ENCODE measurements around the gene DDT.
"Not testable (repeated sequence)": the region's sequence is repeated elsewhere in the genome, so short reads cannot be mapped to it uniquely, and the experiment has no call there.

DDT gene

DNA sequence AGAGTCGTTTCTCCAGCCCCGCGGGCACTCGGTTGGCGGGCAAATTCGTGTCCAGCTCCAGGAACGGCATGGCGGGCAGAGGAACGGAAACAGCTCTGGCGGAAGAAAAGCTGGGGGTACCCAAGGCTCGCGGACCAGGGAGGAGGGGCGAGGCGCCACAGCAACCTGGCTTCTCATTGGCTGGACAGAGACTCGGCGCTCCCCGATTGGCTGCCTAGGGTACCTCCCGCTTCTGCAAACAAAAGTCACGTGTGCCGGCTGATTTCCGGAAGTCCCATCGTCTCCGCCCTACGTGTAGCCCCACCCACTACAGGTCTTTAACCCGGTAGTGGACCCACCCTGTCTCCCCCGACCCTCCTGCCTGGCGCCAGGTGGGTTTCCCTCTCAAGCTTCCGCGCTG is at the start of gene DDT:
DDT (minus strand) TSS at position 97 of the 400 bp plus-strand sequence; CDS start at position 70, 27 bp downstream.
- not testable (repeated sequence) for H3K27ac Mint-ChIP-seq; H3K9me3 Mint-ChIP-seq; H3K4me3 Mint-ChIP-seq; H3K27me3 Mint-ChIP-seq (ENCODE audit: low read depth)
- peaks cover 18% of the 10 kb centered on the region for H3K36me3 Mint-ChIP-seq (ENCODE audit: low read depth)
- peaks cover 20% of the 10 kb centered on the region for H3K4me1 Mint-ChIP-seq (ENCODE audit: low read depth)

DNA sequence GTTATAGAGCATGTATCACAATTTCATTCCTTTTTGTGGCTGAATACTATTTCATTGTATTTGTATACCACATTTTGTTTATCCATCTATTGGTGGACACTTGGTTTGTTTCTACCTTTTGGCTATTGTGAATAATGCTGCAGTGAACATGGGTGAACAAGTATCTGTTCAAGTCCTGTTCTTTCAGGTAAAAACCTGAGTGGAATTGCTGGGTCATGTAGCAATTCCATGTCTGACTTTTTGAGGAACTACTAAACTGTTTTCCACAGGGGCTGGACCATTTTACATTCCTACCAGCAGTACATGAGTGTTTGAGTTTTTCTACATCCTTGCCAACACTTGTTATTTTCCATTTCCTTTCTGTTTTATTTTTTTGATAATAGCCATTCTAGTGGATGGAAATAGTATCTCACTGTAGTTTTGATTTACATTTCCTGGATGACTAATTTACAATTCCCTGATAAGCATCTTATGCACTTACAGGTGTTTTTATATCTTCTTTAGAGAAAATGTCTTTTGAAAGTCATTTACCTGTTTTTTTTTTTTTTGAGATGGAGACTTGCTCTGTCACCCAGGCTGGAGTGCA is 49.1 kb upstream of the DDT start:
- no peak overlapping the region for H3K4me3 Mint-ChIP-seq
- peaks cover 30% of the 10 kb centered on the region for H3K4me1 Mint-ChIP-seq (ENCODE audit: low read depth)
- H3K27me3 Mint-ChIP-seq (ENCODE audit: low read depth), result no peaks in the 10 kb centered on the region
- no peaks in the 10 kb centered on the region for H3K9me3 Mint-ChIP-seq
- H3K27ac Mint-ChIP-seq, result no peak overlapping the region
- H3K36me3 Mint-ChIP-seq (ENCODE audit: low read depth), result peaks cover 28% of the 10 kb centered on the region

DNA sequence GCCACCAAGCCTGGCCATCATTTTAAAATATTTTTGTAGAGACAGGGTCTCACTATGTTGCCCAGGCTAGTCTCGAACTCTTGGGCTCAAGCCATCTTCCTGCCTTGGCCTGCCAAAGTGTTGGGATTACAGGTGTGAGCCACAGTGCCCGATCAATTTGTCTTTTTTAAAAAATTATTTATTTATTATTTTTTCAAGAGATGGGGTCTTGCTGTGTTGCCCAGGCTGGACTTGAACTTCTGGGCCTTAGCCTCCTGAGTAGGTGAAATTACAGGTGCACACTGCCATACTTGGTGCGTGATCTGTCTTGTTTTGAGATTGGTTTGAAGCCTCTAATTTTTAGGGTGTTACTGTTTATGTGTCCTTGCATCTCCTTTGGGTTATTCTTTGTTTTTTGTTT is 47.1 kb upstream of the DDT start:
- Mint-ChIP-seq H3K4me1 (ENCODE audit: low read depth) (peaks cover 27% of the 10 kb centered on the region), H3K27me3 (ENCODE audit: low read depth) (no peaks in the 10 kb centered on the region), H3K27ac (no peak overlapping the region), H3K9me3 (no peaks in the 10 kb centered on the region), H3K4me3 (no peak overlapping the region), H3K36me3 (ENCODE audit: low read depth) (peaks cover 25% of the 10 kb centered on the region)

DNA sequence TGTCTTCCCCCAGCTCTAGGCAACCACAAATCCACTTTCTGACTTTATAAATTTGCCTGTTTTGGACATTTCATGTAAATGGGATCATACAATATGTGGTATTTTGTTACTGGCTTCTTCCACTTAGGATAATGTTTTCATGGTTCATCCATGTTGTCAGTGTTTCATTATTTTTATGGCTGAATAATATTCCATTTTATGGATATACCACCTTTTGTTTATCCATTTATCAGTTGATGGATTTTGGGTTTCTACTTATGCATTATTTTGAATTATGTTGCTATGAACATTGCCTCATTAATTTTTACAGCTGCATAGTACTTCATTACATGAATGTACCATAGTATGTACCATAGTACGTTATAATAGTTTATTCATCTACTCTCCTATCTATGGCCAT is 41.9 kb upstream of the DDT start:
- Mint-ChIP-seq H3K36me3 (ENCODE audit: low read depth) (peaks cover 13% of the 10 kb centered on the region), H3K27ac (no peak overlapping the region), H3K27me3 (ENCODE audit: low read depth) (no peaks in the 10 kb centered on the region), H3K4me1 (ENCODE audit: low read depth) (peaks cover 24% of the 10 kb centered on the region), H3K4me3 (no peak overlapping the region), H3K9me3 (no peaks in the 10 kb centered on the region)

DNA sequence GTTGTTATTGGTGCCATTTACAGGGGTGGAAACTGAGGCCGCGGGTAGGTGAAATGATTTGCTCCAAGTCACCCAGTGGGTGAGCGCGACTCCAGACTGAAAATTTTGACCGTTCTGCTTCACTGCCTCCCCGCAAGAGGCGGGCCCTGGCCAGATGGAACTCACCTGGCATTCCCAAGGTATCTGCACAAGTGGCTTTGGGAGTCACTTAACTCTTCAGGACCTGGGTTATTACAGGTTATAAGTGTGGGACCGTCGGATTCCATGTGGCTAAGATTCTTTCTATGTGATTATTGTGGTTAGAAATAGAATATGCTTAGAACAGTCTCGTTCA is 37.5 kb upstream of the DDT start:
- Mint-ChIP-seq H3K27ac (peak overlapping the region; percentile 97), H3K9me3 (no peaks in the 10 kb centered on the region), H3K4me3 (peak overlapping the region; percentile 97), H3K4me1 (ENCODE audit: low read depth) (peaks cover 28% of the 10 kb centered on the region), H3K27me3 (ENCODE audit: low read depth) (no peaks in the 10 kb centered on the region), H3K36me3 (ENCODE audit: low read depth) (peaks cover 6% of the 10 kb centered on the region)

DNA sequence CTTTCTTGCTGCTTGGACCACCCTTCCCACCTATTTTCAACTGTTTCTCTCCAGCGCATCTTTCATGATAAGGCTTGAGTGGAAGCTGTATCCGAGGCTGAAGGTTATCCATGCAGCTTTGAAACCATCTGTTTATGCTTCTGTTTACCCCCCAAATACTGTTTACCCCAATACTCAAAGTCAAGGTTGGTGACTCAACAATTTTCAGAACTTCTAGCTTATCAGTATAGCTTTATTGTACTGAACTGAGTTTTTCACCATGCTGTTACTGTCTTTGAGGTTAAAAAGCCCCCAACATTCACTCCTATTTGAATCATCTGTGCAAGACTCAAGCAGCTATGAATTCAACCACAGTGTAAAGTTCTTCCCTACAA is 35.8 kb upstream of the DDT start:
- H3K27ac Mint-ChIP-seq, result peak overlapping the region; percentile 61
- H3K9me3 Mint-ChIP-seq, result no peaks in the 10 kb centered on the region
- peak overlapping the region; percentile 20 for H3K4me3 Mint-ChIP-seq
- H3K36me3 Mint-ChIP-seq (ENCODE audit: low read depth), result peaks cover 3% of the 10 kb centered on the region
- peaks cover 24% of the 10 kb centered on the region for H3K4me1 Mint-ChIP-seq (ENCODE audit: low read depth)
- H3K27me3 Mint-ChIP-seq (ENCODE audit: low read depth), result no peaks in the 10 kb centered on the region

DNA sequence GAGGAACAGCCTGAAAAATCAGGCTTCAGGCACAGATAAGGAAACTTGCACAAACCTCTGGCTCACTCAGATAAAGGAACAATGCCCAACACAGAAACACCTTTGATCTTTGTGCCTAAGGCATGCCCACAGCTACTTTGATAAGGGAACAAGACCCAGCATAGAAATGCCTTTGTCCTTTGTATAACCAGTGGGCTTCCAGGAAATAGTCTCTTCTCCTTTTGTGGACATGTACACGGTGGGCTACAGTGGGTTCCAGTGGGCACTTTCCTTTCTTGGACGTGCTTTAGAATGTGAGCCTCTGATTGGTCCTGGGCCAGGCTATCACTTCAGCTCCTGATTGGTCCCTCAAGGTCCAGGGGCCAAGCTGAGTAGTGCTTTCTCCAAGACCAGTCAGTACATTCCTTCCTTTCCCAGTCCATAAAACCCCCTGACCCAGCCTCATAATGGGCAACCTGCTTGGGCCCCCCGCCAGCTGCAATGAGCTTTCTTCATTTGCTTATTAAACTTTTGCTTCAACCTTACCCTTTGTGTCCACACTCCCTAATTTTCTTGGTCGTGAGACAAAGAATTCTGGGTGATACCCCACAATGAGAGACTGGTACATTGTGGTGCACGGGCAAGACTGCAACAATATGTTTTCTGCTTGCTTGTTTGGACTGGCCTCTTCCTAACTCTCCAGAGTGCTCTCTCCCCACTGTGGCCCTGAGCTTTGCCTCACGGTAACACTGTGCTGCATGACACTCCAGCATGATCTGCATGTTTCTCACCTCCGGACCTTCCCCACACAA is 35.2 kb upstream of the DDT start:
- Mint-ChIP-seq H3K4me1 (ENCODE audit: low read depth) (peaks cover 22% of the 10 kb centered on the region), H3K36me3 (ENCODE audit: low read depth) (peaks cover 3% of the 10 kb centered on the region), H3K27ac (no peak overlapping the region), H3K27me3 (ENCODE audit: low read depth) (no peaks in the 10 kb centered on the region), H3K4me3 (no peak overlapping the region), H3K9me3 (no peaks in the 10 kb centered on the region)

DNA sequence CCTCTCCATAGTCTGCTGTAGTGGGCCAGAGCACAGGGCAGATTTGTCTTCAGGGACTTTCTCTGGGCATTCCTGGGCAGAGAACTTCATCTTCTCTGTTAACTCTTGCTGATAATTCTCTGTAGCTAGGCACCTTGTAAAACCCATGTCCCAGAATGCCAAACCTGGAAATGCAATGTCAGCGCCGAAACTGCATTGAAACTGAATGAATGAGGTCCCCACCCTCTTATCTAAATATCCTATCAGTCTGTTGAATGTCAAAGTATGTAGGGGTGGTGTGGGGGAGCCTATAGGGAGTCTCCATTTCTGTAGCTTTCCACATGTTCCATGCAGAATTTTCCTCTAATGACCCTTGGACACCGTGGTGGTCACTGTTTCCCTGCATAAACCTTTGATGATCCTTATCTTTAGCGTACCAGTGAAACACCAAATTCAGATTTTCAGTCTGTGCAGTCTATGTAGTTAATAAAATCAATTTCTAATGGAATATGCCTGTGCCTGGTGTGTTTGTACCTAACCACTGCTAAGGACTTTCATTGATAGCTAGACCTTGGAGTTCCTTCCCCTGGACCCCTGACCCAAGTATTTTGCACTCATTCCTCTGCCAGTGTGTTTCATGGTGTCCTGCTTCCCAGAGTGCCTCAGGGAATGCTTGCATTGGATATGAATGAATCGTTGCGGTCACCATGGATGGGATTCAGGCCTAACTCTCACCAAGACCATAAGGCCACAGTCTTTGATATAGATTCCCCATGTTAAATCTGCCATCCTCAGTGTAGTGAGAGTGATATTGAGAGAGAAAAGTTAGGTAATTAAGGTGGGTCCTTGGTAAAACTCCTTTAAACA is 34.4 kb upstream of the DDT start:
- no peak overlapping the region for H3K27ac Mint-ChIP-seq
- H3K27me3 Mint-ChIP-seq (ENCODE audit: low read depth), result no peaks in the 10 kb centered on the region

DNA sequence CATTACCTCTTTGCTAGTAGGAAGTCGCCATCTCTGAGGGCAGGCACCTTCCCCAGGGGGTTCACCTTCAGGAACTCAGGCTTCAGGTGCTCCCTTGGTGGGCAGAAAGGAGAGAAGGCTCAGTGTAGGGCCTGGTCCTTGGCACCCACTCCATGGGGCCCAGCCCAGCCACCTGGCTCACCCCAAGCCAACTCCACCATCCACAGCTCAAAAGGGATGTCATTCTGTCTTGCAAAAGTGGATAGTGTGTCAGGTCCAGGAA is 33.7 kb upstream of the DDT start:
- H3K9me3 Mint-ChIP-seq, result no peaks in the 10 kb centered on the region
- no peak overlapping the region for H3K27ac Mint-ChIP-seq
- H3K36me3 Mint-ChIP-seq (ENCODE audit: low read depth), result no peaks in the 10 kb centered on the region
- H3K4me3 Mint-ChIP-seq, result no peak overlapping the region
- peaks cover 14% of the 10 kb centered on the region for H3K4me1 Mint-ChIP-seq (ENCODE audit: low read depth)
- H3K27me3 Mint-ChIP-seq (ENCODE audit: low read depth), result no peaks in the 10 kb centered on the region

More for the DNA sequence above, 34.4 kb upstream of the DDT start:
- H3K4me3 Mint-ChIP-seq, result no peak overlapping the region
- H3K4me1 Mint-ChIP-seq (ENCODE audit: low read depth), result peaks cover 17% of the 10 kb centered on the region
- H3K9me3 Mint-ChIP-seq, result no peaks in the 10 kb centered on the region
- peaks cover 2% of the 10 kb centered on the region for H3K36me3 Mint-ChIP-seq (ENCODE audit: low read depth)

DNA sequence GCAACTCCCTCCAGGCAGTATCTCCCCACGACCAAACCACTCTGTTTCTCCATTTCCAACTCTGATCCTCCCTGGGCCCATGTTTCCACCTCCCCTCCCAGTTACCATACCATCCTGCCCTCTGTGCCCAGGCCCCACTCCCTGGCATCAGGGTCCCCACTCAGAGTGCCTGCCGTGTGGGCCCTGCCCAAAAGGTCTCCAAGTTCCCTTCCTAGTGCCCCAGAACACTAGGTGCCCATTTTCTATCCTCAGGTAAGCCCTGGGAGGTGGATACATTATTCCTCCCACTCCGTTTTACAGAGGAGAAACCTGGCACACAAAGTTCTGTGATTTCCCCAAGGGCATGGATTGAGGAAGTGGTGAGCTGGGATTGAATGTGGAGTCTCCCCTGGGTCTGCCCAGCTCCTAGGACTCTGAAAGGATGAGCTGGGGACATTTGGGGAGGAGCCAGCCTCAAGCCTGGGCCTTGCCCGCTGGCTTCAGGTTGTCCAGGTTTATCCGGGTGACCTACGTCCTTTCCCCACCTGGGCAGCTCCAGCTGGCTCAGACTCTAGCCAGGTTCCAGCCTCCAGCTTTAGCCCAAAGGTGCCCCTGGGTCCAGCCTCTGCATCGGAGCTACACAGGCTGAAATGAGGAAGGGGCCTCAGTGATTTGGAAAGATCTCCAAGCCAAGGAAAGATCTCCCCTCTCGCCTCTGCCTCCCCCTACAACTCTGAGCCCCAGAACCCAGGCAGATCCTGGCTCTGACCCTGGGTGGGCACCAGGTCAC is 33.2 kb upstream of the DDT start:
- H3K4me3 Mint-ChIP-seq, result no peak overlapping the region
- no peaks in the 10 kb centered on the region for H3K9me3 Mint-ChIP-seq
- H3K4me1 Mint-ChIP-seq (ENCODE audit: low read depth), result peaks cover 14% of the 10 kb centered on the region
- H3K27me3 Mint-ChIP-seq (ENCODE audit: low read depth), result no peaks in the 10 kb centered on the region
- no peaks in the 10 kb centered on the region for H3K36me3 Mint-ChIP-seq (ENCODE audit: low read depth)
- H3K27ac Mint-ChIP-seq, result no peak overlapping the region

DNA sequence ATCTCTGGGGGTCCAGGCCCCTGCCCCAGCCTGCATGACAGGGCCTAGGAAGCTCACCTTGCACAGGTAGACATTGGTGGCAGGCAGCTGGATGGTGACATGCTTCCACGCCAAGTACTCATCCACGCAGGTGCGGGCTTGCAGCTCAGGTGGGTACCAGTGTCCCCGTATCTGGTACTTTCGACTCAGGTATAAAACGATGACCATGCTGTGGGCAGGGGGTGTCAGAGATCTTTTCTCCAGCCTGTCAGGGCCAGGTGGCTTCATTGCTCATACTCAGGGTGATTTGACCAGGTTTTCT is 32.6 kb upstream of the DDT start:
- Mint-ChIP-seq H3K9me3 (no peaks in the 10 kb centered on the region), H3K27ac (no peak overlapping the region), H3K4me1 (ENCODE audit: low read depth) (peaks cover 12% of the 10 kb centered on the region), H3K4me3 (no peak overlapping the region), H3K27me3 (ENCODE audit: low read depth) (no peaks in the 10 kb centered on the region), H3K36me3 (ENCODE audit: low read depth) (no peaks in the 10 kb centered on the region)

DNA sequence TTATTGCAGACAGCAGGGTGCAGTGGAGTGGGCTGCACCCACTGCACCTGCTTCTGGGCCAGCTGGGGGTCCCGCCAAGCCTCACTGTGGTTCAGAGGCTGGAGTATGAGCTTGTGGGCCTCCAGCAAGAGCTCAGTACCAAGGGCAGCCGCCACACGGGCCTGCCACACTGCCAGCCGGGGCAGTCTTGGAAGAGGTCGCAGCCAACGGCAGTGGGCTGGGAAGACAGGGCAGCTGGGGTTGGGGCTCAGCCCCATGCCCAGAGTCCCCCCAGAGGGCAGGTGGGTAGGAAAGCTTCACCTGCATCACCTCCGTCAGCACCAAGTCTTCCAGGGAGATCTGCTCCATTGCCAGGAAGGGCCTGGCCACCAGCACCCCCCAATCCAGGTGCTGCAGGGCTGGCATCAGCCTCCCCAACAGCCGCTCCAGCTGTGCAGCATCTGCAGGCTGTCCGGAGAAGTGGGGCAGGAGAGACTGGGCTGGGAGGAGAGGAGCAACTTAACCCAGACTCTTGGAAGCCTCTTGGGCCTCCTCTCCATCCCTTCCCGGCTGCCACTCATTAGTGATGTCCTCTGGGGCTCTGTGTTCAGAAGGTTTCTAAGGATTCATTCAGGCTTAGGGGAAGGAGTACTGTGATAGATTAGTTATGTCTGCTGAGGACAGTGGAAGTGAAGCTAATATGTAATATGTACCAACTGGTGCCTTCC is 32.1 kb upstream of the DDT start:
- Mint-ChIP-seq H3K27me3 (ENCODE audit: low read depth) (no peaks in the 10 kb centered on the region), H3K9me3 (no peaks in the 10 kb centered on the region), H3K4me1 (ENCODE audit: low read depth) (peaks cover 10% of the 10 kb centered on the region), H3K4me3 (no peak overlapping the region), H3K36me3 (ENCODE audit: low read depth) (no peaks in the 10 kb centered on the region), H3K27ac (no peak overlapping the region)

DNA sequence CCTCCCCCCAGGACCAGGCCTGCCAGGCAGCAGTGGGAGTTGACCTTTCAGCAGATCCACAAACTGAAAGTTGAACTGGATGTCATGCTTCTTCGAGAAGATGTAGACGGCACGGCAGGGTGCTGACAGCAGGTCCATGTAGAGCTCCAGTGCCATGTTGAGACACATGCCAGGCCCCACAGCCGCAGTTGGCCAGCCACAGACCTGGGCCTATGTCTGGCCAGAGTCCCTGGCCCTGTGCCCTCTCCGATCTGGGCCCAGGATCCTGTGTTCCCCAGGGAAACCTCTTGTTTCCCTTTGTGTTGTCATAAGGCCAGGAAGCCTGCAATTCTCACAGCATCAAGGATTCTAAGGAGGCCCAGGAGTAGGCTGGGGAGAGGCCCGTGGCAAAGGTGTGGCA is 31.0 kb upstream of the DDT start, which contains the start of gene GSTT4:
GSTT4 (minus strand) TSS at position 253 of the 400 bp plus-strand sequence; CDS start at position 156, 97 bp downstream.
- no peak within 1 kb of the TSS for H3K27ac Mint-ChIP-seq

DNA sequence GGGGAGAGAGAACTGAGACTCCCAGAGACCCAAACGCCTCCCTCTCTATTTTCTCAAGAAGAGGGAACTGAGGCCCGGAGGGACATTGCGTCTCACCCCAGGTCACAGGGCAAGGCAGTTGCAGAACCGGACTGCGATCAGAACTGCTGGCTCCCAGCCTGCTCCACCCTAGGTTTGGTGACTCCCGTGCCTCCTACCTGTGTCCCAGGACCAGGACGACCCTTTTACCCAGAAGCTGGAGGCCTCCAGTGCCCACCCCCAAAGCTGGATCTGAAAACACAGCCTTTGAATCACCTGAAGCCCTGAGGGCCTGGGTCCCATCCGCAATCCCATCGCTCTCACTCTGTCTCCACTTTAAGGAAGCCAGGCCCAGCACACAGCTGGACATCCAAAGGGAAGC is 29.6 kb upstream of the DDT start:
- no peak overlapping the region for H3K4me3 Mint-ChIP-seq
- no peaks in the 10 kb centered on the region for H3K9me3 Mint-ChIP-seq
- no peak overlapping the region for H3K27ac Mint-ChIP-seq
- H3K4me1 Mint-ChIP-seq (ENCODE audit: low read depth), result no peaks in the 10 kb centered on the region
- H3K27me3 Mint-ChIP-seq (ENCODE audit: low read depth), result no peaks in the 10 kb centered on the region
- no peaks in the 10 kb centered on the region for H3K36me3 Mint-ChIP-seq (ENCODE audit: low read depth)

More for the DNA sequence above, 31.0 kb upstream of the DDT start, which contains the start of gene GSTT4:
- Mint-ChIP-seq H3K36me3 (ENCODE audit: low read depth) (no peaks in the 10 kb centered on the region), H3K4me3 (no peak within 1 kb of the TSS), H3K27me3 (ENCODE audit: low read depth) (no peaks in the 10 kb centered on the region), H3K9me3 (no peaks in the 10 kb centered on the region), H3K4me1 (ENCODE audit: low read depth) (peaks cover 2% of the 10 kb centered on the region)

Data from T-helper 1 cell treated with Interleukin-12 subunit alpha and Interleukin-12 subunit beta and Interleukin-4 antibody, amounts not matched to agents 30 μg/mL and 1 μg/mL, for 36 hours (primary cell).